Adrenal gland (tissue), 12 donors: ENCODE measurements around the gene AGBL4. TPM values are rescaled to one million over a fixed set of nuclear protein-coding genes. Genes with fewer than 3 reads are reported as not detected.
"Not testable (repeated sequence)": the region's sequence is repeated elsewhere in the genome, so short reads cannot be mapped to it uniquely, and the experiment has no call there.

ENCODE experiments used
- DNase-seq, 7 donors: peaks; one replicate each; pipeline ENCODE4 v3.0.0-alpha.2; 2019 to 2020
- H3K27ac ChIP-seq, 5 donors: fragments of 200-600 bp; sonication (generic) in 4 of 5; 1 replicate in 3 of 5; 2 replicates in 2 of 5; pipeline versions ENCODE4 v1.5.1 to v1.8.0; 2016 to 2020; ENCODE audit warnings: mild to moderate bottlenecking in 1 of 5
- H3K27me3 ChIP-seq: fragments of 200-600 bp; 2 replicates; pipeline ENCODE4 v1.8.0; 2021
- H3K36me3 ChIP-seq, 2 donors: fragments of 200-600 bp; replicated peaks in 1 of 2; 1 replicate in 1 of 2; 2 replicates in 1 of 2; pipeline versions ENCODE4 v1.5.1 to v1.8.0; 2018 to 2022
- H3K4me1 ChIP-seq, 2 donors: fragments of 200-600 bp; replicated peaks in 1 of 2; 1 replicate in 1 of 2; 2 replicates in 1 of 2; pipeline versions ENCODE4 v1.5.1 to v1.8.0; 2018 to 2021
- H3K4me3 ChIP-seq, 4 donors: fragments of 200-600 bp; sonication (generic) in 3 of 4; one replicate each; pipeline ENCODE4 v1.5.1; 2016 to 2018
- H3K9me3 ChIP-seq, 3 donors: fragments of 200-600 bp; sonication (generic) in 1 of 3; replicated peaks in 1 of 3; 1 replicate in 2 of 3; 2 replicates in 1 of 3; pipeline versions ENCODE4 v1.5.1 to v1.8.0; 2016 to 2021
- CTCF ChIP-seq, 6 experiments: fragments of 450-650 bp in 4 of 6; fragments of 200-600 bp in 2 of 6; sonication (generic) in 1 of 6; IDR thresholded peaks; 1 replicate in 5 of 6; 2 replicates in 1 of 6; pipeline versions ENCODE4 v1.5.1 to v1.8.0; 2016 to 2021; ENCODE audit warnings: antibody characterized with exemption in 6 of 6, mild to moderate bottlenecking in 2 of 6, moderate library complexity in 1 of 6
- POLR2A ChIP-seq, 2 donors: fragments of 450-650 bp; IDR thresholded peaks; one replicate each; pipeline ENCODE4 v1.6.1; 2017; ENCODE audit warnings: antibody characterized with exemption in 2 of 2, mild to moderate bottlenecking in 2 of 2, moderate library complexity in 1 of 2
- WGBS, 4 donors: extraction: QIAGEN DNeasy Blood & Tissue Kit in 2 of 4; methylation state at CpG; one replicate each; pipeline versions ENCODE4 v1.1.5 to v1.1.7; 2013 to 2017; 5-methylcytosine and 5-hydroxymethylcytosine counted together
- intact Hi-C, 2 donors: fragments of 100-400 bp; cut with DNase I; formaldehyde crosslinking; loops; one replicate each; pipeline versions ENCODE4 v1.14.1 to v1.15.0; 2022 to 2023
- polyA plus RNA-seq, 3 donors: library from polyadenylated mRNA; stranded (reverse); fragments of 200-250 nt in 2 of 3; fragments of 350-450 nt in 1 of 3; fragmentation: Illumina TruSeq in 1 of 3; extraction: RNeasy Lipid Tissue Mini Kit (QIAGEN cat#74804) in 1 of 3; gene quantifications; one replicate each; pipeline ENCODE4 v1.2.3, GENCODE V29; 2013 to 2014
- total RNA-seq, 9 donors: library from RNA; depleted of rRNA in 4 of 9; stranded (reverse); fragments of >200 nt in 4 of 9; fragments of 120-200 nt in 1 of 9; fragmentation: NEBNext Ultra II Directional in 1 of 9; extraction: Animal tissue kit (Norgen Biotek cat#: 25700) in 1 of 9; gene quantifications; one replicate each; pipeline versions ENCODE4 v1.1.0 to v1.2.4, GENCODE V29; 2013 to 2023
- donor health status: healthy with polysubstance abuse.
- donor health status: Bipolar disorder and iron deficiency.
- donor health status: DM: yes; HTN: yes; CAD: no.
- donor health status: DM: no; HTN: no; CAD: no.
- donor health status: DM: no; HTN: no; CAD: no.
- donor health status: DM: yes; HTN: yes; CAD: no.

AGBL4 gene
- total and polyA plus RNA-seq, 12 donors, result 0.10 to 1.9 (median 0.80) TPM; not detected in 2

GRCh38 chr1:49319426-49319963 is 704.3 kb downstream of the AGBL4 start:
- no peaks in the 10 kb centered on the region for H3K27me3 ChIP-seq
- H3K27ac ChIP-seq, result no peak overlapping the region
- no peaks in the 10 kb centered on the region for H3K36me3 ChIP-seq
- intact Hi-C loops, result no loop called here
- no peak for DNase-seq
- no peaks in the 10 kb centered on the region for H3K9me3 ChIP-seq
- TF ChIP-seq POLR2A (IDR thresholded peaks at IDR 0.05) (no peak), CTCF (IDR thresholded peaks at IDR 0.05) (no peak)
- H3K4me3 ChIP-seq, result no peak overlapping the region
- no peaks in the 10 kb centered on the region for H3K4me1 ChIP-seq

GRCh38 chr1:49318218-49318617 is 705.5 kb downstream of the AGBL4 start:
- Histone ChIP-seq H3K27ac (no peak overlapping the region), H3K36me3 (no peaks in the 10 kb centered on the region), H3K27me3 (no peaks in the 10 kb centered on the region), H3K4me3 (no peak overlapping the region), H3K9me3 (no peaks in the 10 kb centered on the region), H3K4me1 (no peaks in the 10 kb centered on the region)
- no peak for TF ChIP-seq CTCF (IDR thresholded peaks at IDR 0.05)
- TF ChIP-seq POLR2A (IDR thresholded peaks at IDR 0.05), result no peak
- intact Hi-C loops, result no loop called here
- 88 to 96% (median 91%) methylated on average over 2 of the region's 2 CpGs for WGBS, 4 donors
- no peak for DNase-seq

GRCh38 chr1:49307457-49307856 is 716.3 kb downstream of the AGBL4 start:
- H3K4me3 ChIP-seq, result no peak overlapping the region
- H3K27me3 ChIP-seq, result no peaks in the 10 kb centered on the region
- intact Hi-C loops, result no loop called here
- H3K27ac ChIP-seq, result no peak overlapping the region
- H3K36me3 ChIP-seq, result no peaks in the 10 kb centered on the region
- DNase-seq, result no peak
- H3K9me3 ChIP-seq, result no peaks in the 10 kb centered on the region
- TF ChIP-seq POLR2A (IDR thresholded peaks at IDR 0.05), result no peak
- no peak for TF ChIP-seq CTCF (IDR thresholded peaks at IDR 0.05)
- no peaks in the 10 kb centered on the region for H3K4me1 ChIP-seq

GRCh38 chr1:49306507-49307070 is 717.2 kb downstream of the AGBL4 start:
- Histone ChIP-seq H3K9me3 (no peaks in the 10 kb centered on the region), H3K27ac (no peak overlapping the region), H3K4me1 (no peaks in the 10 kb centered on the region), H3K27me3 (no peaks in the 10 kb centered on the region), H3K36me3 (no peaks in the 10 kb centered on the region), H3K4me3 (no peak overlapping the region)
- intact Hi-C loops, result no loop called here
- DNase-seq, result no peak
- TF ChIP-seq CTCF (IDR thresholded peaks at IDR 0.05) (no peak), POLR2A (IDR thresholded peaks at IDR 0.05) (no peak)
- WGBS, 4 donors, result 55 to 87% (median 67%) methylated on average over 1 of the region's 1 CpG

- H3K4me1 ChIP-seq, H3K27ac ChIP-seq, H3K4me3 ChIP-seq, DNase-seq, H3K27me3 ChIP-seq, H3K36me3 ChIP-seq, intact Hi-C loops, H3K9me3 ChIP-seq: not testable (repeated sequence)
- WGBS, 4 donors, result 67 to 85% (median 76%) methylated on average over 2 of the region's 2 CpGs
Measured at GRCh38 chr1:49302400-49302799, 721.4 kb downstream of the AGBL4 start.
